CD4-positive, alpha-beta T cell treated with Interleukin-1 beta for 1 hour (primary cell): ENCODE measurements around the gene PKLR.

Experiments used
- DNase-seq, 2 donors: peaks; one replicate each; pipeline ENCODE4 v3.0.0-alpha.2; 2020 to 2022

The PKLR gene

GRCh38 chr1:155282488-155283091 lies 18.6 kb downstream of the PKLR start:
- no peak for DNase-seq

GRCh38 chr1:155279268-155279667 lies 22.0 kb downstream of the PKLR start:
- DNase-seq, result no peak

GRCh38 chr1:155278689-155279160 lies 22.5 kb downstream of the PKLR start:
- no peak for DNase-seq

GRCh38 chr1:155277902-155278688 lies 23.1 kb downstream of the PKLR start:
- peak; percentile 70 to 78 for DNase-seq

GRCh38 chr1:155277070-155277901 lies 24.0 kb downstream of the PKLR start, which contains the start of gene HCN3:
TSS of gene HCN3 (plus strand) at chr1:155277463. CDS start at chr1:155277591, 128 bp downstream.
- peak; percentile 94 to 95 for DNase-seq

DNA sequence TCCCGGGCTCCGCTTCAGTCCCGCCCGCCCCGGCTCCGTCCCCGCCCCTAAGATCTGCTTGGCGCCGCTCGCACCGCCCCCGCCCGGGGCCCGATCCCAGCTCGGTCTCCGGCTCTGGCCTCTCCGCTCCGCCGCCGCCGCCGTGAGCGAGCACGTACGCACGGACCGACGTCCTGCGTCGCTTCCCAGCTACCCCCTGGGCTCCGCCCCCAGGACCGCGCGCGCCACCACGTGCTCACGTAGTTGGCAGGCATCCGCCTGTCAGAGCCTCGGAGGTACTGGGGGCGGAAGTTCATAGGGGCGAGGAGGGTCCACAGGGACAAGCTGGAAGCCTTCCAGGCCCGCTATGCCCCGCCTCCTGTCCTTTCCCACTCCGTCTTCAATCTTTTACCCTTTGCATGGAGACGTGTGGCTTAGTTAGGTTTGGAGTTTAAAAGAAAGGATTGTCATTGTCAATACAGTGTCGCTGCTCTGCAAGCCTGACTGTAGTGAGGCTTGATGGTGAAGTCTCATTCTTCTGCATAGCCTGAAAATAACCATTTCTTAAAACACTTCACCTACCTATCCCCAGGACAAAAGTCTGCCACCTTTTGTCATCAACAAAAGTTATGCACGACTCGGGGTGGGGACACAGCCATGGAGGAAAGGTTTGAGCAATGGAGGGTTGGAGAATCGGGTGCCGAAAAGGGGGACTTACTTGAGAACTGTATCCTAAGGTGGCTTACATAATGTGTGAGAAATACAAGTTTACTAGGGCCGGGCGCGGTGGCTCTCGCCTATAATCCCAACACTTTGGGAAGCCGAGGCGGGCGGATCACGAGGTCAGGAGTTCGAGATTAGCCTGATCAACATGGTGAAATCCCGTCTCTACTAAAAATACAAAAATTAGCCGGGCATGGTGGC lies 27.6 kb downstream of the PKLR start, which contains the start of gene CLK2:
TSS of gene CLK2 (minus strand) at position 162 of the 903 bp plus-strand sequence. CDS start 2,527 bp downstream, outside the sequence.
- DNase-seq, result peak; percentile 93 to 94

DNA sequence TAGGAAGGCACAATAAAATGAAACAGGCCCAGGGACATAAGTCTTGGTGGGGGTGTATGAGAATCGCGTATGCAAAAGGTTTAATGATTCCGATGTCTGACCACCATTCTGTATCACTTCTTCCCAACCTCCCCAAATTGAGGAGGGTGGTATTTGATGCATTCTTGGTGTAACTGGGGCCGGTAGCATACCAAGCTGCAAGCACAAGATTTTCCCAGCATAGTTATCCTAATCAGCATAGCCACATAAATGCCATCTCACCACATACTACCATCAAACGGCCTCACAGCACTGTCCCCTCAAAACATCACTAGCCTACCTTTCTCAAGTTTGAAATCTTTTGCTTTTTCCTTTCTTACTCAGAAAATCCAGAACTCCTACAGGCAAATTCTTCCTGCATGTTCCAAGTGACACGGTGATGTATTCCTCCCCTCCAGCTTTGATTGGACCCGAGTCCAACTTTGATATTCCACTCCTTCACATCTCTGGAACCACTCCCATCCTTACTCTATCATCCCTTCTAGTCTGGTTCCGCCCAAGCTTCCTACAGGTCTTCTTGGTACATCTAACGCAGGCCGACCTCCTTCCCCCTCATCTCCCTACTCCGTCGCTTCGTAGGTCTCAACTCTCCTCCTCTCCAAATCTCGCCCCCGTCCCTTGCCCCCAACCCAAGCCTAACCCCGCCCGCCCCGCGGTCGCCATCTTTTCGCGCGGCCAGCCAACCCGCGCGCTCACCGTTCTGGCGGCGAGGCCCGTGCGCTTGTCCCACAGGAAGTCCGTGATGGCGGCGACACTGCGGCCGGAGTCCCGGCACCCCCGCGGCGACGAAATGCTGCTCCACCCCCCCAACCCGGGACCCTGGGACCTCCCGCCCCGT lies 28.5 kb downstream of the PKLR start:
- no peak for DNase-seq

DNA sequence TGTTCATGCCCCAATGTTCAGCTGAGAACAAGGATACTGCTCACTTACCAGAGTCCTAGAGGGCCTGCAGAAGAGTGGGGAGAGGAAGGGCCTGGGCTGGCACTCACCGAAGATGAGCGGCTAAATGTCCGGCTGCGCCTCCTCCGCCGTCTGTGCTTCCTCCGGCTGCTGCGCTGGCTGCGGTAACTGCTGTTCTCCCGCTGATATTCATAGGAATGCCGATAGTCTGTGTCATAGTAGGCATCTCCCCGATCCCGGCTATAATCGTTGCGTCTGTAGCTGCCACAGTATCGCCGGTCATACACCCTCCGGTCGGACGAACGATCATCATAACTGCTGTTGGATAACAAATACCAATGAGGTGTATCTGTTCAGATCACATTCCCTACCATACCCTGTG lies 31.9 kb downstream of the PKLR start:
- no peak for DNase-seq

- DNase-seq, result no peak
Observed at GRCh38 chr1:155268630-155269029, 32.6 kb downstream of the PKLR start.

DNA sequence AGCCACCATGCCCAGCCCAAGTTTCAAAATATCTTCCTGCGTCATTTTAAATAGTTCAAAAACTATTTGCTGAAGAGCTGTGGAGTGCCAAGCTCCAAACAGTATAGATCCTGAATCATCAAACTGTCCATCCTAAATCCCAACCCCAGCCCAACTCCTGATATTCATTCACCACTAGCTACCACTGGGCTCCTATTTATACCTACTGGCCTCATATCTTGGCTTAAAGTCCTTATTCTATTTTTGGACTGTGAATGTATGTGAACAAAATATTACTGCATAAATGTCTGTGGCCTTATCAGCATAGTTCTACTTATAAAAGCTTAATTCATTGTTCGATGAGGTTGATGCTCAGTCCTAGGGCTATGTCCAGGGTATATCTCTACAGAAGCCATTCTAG lies 33.9 kb downstream of the PKLR start:
- no peak for DNase-seq

GRCh38 chr1:155266553-155266952 lies 34.7 kb downstream of the PKLR start:
- DNase-seq, result no peak

DNA sequence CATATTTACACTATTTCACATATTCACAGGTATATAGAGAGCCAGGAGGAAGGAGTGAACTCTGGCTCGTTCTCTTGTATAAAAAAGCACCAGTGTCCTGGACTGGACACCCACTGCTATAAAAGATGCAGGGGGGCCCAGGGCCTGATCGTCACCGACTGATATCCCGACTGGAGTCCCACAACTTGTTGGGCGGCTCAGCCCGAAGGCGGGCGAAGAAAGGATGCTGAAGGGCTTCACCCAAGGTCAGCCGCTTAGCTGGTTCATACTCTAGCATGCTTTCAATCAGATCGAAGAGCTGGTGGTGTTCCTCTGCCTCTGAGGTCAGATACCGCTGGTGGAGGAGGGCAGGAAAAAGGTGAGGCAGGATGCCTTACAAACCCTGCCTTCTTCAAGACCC lies 38.2 kb downstream of the PKLR start:
- no peak for DNase-seq

DNA sequence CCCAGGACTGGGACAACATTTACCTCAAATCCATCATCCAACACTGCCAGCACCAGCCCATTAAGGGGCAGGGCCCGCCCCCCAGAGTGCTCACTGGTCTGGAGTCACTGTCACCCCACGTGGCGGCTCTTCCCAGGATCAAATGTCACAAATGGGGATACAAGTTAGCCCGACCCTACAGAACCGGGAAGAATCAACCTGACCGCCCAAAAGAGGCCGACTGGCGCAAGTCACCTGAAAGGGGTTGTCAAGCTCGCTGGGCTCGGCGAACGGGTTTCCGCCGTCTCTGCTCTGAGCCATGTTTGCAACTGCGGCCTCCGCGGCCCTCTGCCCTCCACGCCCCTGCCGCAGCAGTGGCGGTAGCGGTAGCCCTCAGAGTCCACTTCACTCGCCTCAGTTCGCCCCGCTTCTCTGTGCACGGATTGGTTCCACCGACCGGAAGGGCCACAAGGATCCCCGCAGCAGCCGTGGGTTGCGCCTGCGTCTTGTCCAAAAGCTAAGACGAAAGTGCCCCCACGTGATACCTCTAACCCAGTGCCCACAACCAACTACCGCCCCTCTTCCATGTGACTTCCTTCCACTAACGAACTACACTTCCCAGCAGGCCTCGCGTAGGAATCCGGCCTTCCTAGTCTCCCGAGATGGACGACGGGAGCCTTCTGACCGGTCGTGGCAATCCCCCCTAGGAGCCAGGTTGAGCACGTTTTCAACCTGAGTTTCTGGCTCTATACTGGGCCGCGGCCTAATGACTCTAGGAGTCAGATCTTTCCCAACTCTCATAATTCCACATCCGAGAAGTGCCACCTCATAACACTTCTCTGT lies 39.2 kb downstream of the PKLR start, which contains the start of gene SCAMP3:
TSS of gene SCAMP3 (minus strand) at position 509 of the 822 bp plus-strand sequence. CDS start at position 300, 209 bp downstream.
- peak; percentile 90 to 91 for DNase-seq

- no peak for DNase-seq
Observed at GRCh38 chr1:155261493-155261851, 39.8 kb downstream of the PKLR start.

GRCh38 chr1:155260276-155260675 lies 41.0 kb downstream of the PKLR start:
- no peak for DNase-seq

GRCh38 chr1:155256058-155256852 lies 45.0 kb downstream of the PKLR start:
- no peak for DNase-seq

GRCh38 chr1:155255243-155256007 lies 45.8 kb downstream of the PKLR start, which contains the start of gene ENTREP3:
TSS of gene ENTREP3 (minus strand) at chr1:155255483. CDS start at chr1:155254877, 606 bp downstream.
- peak; percentile 77 to 82 for DNase-seq

- no peak for DNase-seq
Observed at GRCh38 chr1:155254714-155255242, 46.5 kb downstream of the PKLR start.
